ENCODE data around the gene CD300LB. TPM values are rescaled to one million over a fixed set of nuclear protein-coding genes. Genes with fewer than 3 reads are reported as not detected.
"Not testable (repeated sequence)": the region's sequence is repeated elsewhere in the genome, so short reads cannot be mapped to it uniquely, and the experiment has no call there.

CD300LB gene
- total RNA-seq, 1 donor from 2014 or later = not detected

DNA sequence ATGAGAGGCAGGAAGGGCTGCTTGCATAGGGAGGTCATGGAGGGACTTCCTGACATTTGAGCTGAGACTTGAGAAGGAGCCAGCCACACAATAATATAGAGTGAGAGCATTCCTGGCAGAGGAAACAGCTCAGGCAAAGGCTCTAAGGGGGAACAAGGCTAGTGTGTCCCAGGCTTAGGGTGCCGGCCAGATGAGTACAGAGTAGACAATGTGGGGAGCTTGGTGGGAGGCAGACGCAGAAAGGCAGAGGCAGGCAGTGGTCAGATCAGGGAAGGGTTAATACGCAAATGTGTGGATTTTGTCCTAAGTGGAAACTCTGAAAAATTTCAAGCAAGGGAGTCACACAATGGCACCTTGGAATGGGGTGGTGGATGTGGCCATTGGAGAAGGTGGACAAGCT is 31.3 kb downstream of the CD300LB start:
- POLR2A ChIA-PET = no interaction called here
- no peak overlapping the region for H3K27ac Mint-ChIP-seq

DNA sequence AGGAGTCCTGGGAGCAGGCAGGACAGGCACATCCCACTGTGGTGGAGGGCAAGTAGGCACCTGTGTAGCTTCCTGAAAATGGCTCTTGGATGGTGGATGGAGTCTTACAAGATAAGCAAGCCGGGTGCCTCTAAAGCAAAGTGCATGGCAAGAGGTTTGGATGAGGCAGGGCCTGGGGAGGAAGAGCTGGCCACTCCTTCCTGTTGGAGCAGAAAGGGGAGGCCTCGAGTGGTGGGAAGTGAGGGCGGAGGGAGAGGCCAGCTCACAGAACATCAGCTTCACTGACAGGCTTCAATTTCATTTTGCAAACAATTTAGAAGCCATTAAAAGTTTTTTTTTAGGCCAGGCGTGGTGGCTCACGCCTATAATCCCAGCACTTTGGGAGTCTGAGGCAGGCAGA is 33.8 kb downstream of the CD300LB start:
- Mint-ChIP-seq H3K9me3 (no peaks in the 10 kb centered on the region), H3K27ac (no peak overlapping the region), H3K36me3 (ENCODE audit: low read depth) (no peaks in the 10 kb centered on the region), H3K4me3 (no peak overlapping the region), H3K27me3 (peaks cover 3% of the 10 kb centered on the region), H3K4me1 (no peaks in the 10 kb centered on the region)
- intact Hi-C loops (cut with micrococcal nuclease) = no loop called here
- DNase-seq = no peak
- POLR2A ChIA-PET = no interaction called here
- CTCF ChIA-PET = interaction anchor here (1.0 to 1.6 kb wide), 2 partner anchors 118 to 130 kb away, joined by 3 to 5 read pairs; no protein-coding TSS in a partner anchor
- TF ChIP-seq, protein P1, sequence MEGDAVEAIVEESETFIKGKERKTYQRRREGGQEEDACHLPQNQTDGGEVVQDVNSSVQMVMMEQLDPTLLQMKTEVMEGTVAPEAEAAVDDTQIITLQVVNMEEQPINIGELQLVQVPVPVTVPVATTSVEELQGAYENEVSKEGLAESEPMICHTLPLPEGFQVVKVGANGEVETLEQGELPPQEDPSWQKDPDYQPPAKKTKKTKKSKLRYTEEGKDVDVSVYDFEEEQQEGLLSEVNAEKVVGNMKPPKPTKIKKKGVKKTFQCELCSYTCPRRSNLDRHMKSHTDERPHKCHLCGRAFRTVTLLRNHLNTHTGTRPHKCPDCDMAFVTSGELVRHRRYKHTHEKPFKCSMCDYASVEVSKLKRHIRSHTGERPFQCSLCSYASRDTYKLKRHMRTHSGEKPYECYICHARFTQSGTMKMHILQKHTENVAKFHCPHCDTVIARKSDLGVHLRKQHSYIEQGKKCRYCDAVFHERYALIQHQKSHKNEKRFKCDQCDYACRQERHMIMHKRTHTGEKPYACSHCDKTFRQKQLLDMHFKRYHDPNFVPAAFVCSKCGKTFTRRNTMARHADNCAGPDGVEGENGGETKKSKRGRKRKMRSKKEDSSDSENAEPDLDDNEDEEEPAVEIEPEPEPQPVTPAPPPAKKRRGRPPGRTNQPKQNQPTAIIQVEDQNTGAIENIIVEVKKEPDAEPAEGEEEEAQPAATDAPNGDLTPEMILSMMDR (IDR thresholded peaks at IDR 0.05) = no peak
- no peak for ATAC-seq (ENCODE audit: low read depth)

More for the DNA sequence above, 31.3 kb downstream of the CD300LB start:
- ATAC-seq (ENCODE audit: low read depth) (no peak), DNase-seq (no peak)
- no peaks in the 10 kb centered on the region for H3K9me3 Mint-ChIP-seq
- H3K4me1 Mint-ChIP-seq = no peaks in the 10 kb centered on the region
- TF ChIP-seq, protein P1 (IDR thresholded peaks at IDR 0.05) = no peak
- H3K36me3 Mint-ChIP-seq (ENCODE audit: low read depth) = no peaks in the 10 kb centered on the region
- H3K4me3 Mint-ChIP-seq = no peak overlapping the region
- CTCF ChIA-PET = no interaction called here
- no peaks in the 10 kb centered on the region for H3K27me3 Mint-ChIP-seq
- intact Hi-C loops (cut with micrococcal nuclease) = no loop called here

DNA sequence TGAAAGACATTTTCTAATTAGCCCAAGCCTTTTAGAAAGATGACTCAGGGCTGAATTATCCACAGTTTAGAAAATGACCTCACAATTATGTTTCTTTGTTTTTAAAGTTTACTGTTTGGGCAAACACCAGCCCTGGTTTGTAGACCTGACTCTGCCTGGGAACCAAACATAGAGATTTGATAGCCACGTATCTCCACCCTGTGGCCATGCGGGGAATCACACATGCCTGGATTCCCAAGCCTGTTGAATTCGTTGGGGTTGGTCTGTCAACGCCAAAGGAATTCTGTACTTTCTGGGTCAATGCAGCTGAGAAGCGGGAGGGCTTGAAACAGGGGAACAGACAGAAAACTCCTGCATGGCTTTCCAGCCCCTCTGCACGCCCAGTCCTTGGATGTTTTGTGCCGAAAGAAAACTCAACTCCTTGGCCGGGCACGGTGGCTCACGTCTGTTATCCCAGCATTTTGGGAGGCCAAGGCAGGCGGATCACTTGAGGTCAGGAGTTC is 37.9 kb downstream of the CD300LB start:
- Mint-ChIP-seq H3K27ac (no peak overlapping the region), H3K36me3 (ENCODE audit: low read depth) (no peaks in the 10 kb centered on the region), H3K4me3 (no peak overlapping the region), H3K27me3 (peaks cover 3% of the 10 kb centered on the region), H3K9me3 (no peaks in the 10 kb centered on the region), H3K4me1 (no peaks in the 10 kb centered on the region)
- intact Hi-C loops (cut with micrococcal nuclease) = loop anchor here (1.0 to 2.0 kb wide), 4 partner anchors 36 to 125 kb away; no protein-coding TSS in a partner anchor
- POLR2A ChIA-PET = no interaction called here
- ATAC-seq (ENCODE audit: low read depth) (peak; percentile 75), DNase-seq (peak; percentile 42)
- TF ChIP-seq, protein P1 (IDR thresholded peaks at IDR 0.05) = peak; percentile 62
- CTCF ChIA-PET = interaction anchor here (1.0 to 2.0 kb wide), 3 partner anchors 114 to 126 kb away, joined by 3 to 5 read pairs (median 5); partner anchors contain the start of gene GPR142

DNA sequence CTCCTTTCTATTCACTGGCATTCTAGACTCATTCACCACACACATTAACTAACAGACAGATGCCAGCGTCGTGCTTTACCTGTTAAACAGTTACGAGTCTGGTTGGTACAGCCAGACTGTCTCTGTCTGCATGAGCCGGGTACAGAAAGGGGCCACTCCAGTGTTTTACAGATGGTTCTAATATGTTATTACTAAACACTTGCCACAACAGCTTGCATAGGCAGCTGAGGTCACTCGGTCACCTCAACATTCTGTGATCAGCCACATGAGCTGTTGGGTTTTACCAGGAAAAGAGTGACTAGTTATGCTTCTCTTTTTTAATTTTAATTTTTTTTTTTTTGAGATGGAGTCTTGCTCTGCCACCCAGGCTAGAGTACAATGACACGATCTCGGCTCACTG is 39.6 kb downstream of the CD300LB start:
- ChIA-PET CTCF (interaction anchor here (0.6 to 1.3 kb wide), 7 partner anchors 10 to 281 kb away, joined by 3 read pairs; partner anchors contain the start of gene GPR142), POLR2A (no interaction called here)
- no peaks in the 10 kb centered on the region for H3K4me1 Mint-ChIP-seq
- TF ChIP-seq, protein P1 (IDR thresholded peaks at IDR 0.05) = no peak
- intact Hi-C loops (cut with micrococcal nuclease) = loop anchor here (2.0 kb wide), 1 partner anchor 41 kb away; no protein-coding TSS in a partner anchor
- H3K36me3 Mint-ChIP-seq (ENCODE audit: low read depth) = no peaks in the 10 kb centered on the region
- H3K9me3 Mint-ChIP-seq = no peaks in the 10 kb centered on the region
- DNase-seq (no peak), ATAC-seq (ENCODE audit: low read depth) (no peak)
- H3K27me3 Mint-ChIP-seq = peaks cover 3% of the 10 kb centered on the region
- H3K27ac Mint-ChIP-seq = no peak overlapping the region
- no peak overlapping the region for H3K4me3 Mint-ChIP-seq

DNA sequence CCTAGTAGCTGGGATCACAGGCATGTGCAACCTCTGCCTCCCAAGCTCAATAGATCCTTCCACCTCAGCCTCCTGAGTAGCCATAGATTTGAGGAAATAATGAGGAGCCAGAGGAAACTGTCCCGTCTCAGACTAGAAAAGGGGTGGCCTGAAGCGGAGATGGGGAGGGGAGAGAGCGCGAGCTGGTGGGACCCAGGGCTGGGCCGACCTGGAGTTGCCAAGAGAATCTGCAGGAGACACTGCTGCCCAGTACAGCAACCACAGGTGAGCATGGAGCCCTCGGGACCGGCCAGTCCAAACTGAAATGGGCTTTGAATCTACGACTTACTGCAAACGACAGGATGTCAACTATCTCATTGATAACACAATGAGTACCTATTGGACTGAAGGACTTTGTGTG is 40.6 kb downstream of the CD300LB start:
- TF ChIP-seq, protein P1 (IDR thresholded peaks at IDR 0.05) = no peak
- H3K4me1 Mint-ChIP-seq = no peaks in the 10 kb centered on the region
- H3K36me3 Mint-ChIP-seq (ENCODE audit: low read depth) = no peaks in the 10 kb centered on the region
- CTCF ChIA-PET = interaction anchor here (0.8 to 1.2 kb wide), 4 partner anchors 33 to 122 kb away, joined by 3 to 6 read pairs (median 4); no protein-coding TSS in a partner anchor
- DNase-seq = no peak
- ATAC-seq (ENCODE audit: low read depth) = no peak
- intact Hi-C loops (cut with micrococcal nuclease) = no loop called here
- no peak overlapping the region for H3K4me3 Mint-ChIP-seq
- peaks cover 3% of the 10 kb centered on the region for H3K27me3 Mint-ChIP-seq
- POLR2A ChIA-PET = interaction anchor here (0.7 kb wide), 1 partner anchor 24 kb away, joined by 4 read pairs; no protein-coding TSS in a partner anchor
- no peaks in the 10 kb centered on the region for H3K9me3 Mint-ChIP-seq
- no peak overlapping the region for H3K27ac Mint-ChIP-seq

DNA sequence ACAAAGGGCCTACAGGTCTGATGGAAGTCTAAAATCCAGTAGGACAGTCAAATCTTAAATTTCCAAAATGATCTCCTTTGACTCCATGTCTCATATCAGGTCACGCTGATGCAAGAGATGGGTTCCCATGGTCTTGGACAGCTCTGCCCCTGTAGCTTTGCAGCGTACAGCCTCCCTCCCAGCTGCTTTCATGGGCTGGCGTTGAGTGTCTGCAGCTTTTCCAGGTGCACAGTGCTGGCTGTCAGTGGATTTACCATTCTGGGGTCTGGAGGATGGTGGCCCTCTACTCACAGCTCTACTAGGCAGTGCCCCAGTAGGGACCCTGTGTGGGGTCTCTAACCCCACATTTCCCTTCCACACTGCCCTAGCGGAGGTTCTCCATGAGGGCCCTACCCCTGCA is 43.0 kb downstream of the CD300LB start:
- DNase-seq; H3K36me3 Mint-ChIP-seq (ENCODE audit: low read depth); H3K27me3 Mint-ChIP-seq; H3K27ac Mint-ChIP-seq; CTCF ChIA-PET; ATAC-seq (ENCODE audit: low read depth); H3K4me3 Mint-ChIP-seq; intact Hi-C loops (cut with micrococcal nuclease); H3K9me3 Mint-ChIP-seq; POLR2A ChIA-PET; H3K4me1 Mint-ChIP-seq: not testable (repeated sequence)
